GM18508 (cell line): ENCODE measurements around the gene SMIM1.

Source experiments
- ATAC-seq: cut with Tn5 transposase; IDR thresholded peaks from one replicate; pipeline ENCODE4 v1.9.1; 2021; ENCODE audit warnings: moderate number of reproducible peaks; ENCODE audit not compliant: insufficient read depth, unreplicated experiment

SMIM1 gene

DNA sequence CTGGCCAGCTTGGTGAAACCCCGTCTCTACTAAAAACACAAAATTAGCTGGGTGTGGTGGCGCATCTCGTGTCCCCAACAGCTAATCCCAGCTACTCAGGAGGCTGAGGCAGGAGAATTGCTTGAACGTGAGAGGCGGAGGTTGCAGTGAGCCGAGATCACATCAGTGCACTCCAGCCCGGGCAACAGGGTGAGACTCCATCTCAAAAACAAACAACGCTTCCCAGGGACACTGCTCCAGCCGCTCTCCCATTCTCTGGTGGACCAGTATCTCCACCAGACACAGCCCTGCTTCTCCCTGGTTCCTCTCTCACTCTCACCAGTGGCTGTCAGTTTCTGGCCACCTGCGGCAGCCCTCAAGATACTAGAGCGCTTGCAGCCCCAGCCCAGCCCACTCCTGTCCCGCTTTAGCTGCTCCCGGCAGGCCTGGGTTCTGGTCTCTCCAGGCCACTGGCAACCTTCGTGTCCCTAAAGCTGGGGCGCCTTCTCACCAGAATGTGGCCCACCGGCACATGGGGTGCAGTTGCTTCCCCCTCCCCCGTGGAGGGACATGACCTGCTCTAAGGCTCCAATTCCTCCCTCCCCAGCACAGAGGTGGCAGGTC lies 44.7 kb downstream of the SMIM1 start:
- ATAC-seq = no peak

DNA sequence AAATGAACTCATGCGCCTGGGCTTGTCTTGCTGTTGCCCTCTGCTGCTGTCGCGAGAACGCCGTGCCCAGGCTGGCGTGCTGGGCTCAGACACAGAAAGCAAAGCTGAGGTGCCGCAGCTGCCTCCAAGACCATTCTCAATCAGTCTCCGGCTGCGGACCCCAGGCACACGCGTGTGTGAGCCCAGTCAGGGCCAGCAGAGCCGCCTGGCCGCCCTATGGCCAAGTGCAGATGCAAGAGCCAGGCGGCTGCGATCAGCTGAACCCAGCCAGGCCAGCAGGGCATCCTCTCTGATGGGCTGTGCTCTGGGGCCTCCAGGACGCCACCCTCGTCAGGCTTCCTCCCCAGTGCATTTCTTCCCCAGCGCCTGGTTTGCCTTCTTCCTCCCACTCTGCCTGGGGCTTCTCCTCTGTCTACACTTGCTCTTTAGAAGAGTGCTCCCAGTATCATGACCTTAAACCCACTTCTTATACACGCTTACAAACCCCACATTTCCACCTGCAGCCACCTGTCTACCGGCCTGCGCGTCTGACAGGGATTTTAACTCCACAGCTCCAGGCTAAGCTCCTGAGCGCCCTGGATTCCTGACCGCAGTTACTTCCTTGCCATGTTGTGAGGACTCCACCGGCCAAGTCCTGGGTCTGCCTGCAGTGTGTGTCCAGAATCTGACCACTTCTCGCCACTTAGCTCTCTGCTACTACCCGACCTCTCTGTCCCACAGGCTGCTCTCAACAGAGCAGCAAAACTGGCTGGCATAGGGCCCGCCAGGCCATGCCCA lies 45.5 kb downstream of the SMIM1 start:
- no peak for ATAC-seq

DNA sequence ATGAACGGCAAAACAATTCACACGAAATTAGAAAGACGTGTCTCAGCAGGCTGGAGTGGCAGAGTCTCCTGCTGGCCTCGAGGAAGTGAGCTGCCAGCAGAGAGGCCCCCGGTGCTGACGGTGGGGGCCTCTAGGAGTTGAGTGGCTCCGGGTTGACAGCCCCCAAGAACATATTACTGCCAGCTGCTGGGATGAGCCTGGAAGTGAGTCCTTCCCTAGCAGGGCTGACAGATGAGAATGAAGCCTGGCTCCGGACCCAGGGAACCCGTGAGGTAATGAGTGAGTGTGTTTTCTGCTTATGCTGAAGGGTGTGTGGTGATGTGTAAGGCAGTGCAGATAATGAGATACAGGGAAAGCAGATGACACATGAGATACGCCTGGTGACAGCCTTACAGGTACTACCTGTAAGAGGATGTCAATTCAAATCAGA lies 47.2 kb downstream of the SMIM1 start:
- no peak for ATAC-seq

DNA sequence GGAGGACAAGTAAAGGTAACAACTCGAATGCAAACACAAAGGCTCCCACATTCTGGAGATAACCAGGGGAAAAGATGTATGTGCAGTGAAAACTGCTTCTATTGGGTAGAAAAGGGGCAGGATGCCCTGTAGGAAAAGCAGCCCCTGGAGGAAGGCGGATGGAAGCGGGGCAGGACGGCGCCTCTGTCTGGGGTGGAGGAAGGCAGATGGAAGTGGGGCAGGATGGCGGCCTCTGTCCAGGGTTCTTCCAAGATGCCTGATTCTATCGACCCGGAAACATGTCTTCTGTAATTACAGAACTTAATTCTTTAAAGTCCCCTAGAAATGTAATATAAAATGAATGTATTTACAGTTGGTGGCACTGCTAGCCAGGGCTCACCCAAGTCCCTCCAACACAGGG lies 47.8 kb downstream of the SMIM1 start:
- ATAC-seq = no peak

DNA sequence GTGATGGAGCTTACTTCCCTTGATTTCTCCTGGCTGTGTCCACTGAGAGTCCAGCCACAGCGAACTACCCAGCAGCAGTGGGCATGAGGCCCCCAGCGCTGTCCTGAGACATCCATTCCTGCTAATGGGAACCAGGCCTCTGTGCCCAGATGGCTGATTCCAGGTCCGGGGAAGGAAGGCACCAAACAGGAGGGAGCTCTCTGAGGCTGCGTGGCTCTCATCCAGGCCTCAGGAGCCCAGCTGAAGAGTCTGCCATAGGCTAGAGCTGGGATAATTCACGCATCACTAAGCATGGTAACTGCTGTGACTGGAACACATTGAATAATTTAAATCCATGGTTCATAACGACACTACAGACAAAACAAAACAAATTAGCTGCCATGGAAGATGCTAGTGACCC lies 48.5 kb downstream of the SMIM1 start:
- ATAC-seq = no peak

DNA sequence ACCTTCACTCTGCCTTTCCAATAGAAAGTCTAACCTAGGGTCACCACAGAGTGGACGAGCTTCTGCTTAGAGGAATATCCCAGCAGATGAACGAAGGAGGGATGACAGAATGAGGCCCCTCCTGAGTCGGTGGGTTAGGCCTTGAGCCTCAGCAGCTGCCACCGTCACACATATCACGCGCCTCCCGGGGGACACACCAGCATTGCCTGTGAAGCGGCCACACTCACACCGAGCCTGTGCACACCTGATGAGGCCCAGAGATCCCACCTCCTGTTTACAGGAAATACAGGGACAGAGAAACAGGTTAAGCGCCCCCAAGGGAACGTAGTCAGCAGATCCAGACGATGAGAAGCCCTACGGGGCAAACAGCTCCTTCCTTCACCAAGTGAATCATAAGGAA lies 48.9 kb downstream of the SMIM1 start:
- no peak for ATAC-seq

DNA sequence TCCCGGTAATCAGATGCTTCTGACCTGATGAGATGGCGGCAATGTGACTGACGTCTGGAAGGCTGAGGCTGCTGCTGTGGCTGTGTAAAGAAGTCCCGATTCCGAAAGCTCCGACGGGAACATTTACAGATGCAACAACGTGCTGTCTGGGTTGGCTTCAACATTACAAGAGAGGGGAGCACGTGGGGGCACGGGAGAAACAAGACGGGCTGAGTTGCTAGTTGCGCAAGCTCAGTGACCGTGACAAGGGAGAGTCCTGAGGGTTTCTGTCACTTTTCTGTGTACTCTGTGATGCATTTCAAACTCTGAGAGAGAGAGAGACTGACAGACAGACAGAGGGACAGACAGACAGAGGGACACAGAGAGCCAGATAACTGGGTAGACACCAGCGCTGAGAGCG lies 49.4 kb downstream of the SMIM1 start:
- ATAC-seq = no peak

DNA sequence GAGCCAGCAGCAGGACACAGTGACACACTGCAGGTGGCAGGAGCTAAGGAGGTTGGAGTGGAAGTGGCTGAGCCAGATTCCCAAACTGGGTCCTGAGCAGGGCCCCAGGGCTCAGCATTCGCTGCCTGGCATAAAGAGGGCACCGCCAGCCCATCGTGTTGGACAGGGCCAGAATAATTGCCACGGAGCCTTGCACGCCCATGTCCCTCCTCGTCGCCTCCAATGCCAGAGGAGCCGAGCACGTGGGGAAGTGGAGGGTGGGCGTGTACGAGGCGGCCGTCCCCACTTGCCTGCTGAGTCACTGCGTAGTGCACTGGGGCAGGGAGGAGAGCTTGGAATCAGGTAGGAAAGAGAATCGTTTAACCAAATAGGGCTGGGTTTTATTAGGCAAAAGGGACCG lies 49.9 kb downstream of the SMIM1 start:
- no peak for ATAC-seq

DNA sequence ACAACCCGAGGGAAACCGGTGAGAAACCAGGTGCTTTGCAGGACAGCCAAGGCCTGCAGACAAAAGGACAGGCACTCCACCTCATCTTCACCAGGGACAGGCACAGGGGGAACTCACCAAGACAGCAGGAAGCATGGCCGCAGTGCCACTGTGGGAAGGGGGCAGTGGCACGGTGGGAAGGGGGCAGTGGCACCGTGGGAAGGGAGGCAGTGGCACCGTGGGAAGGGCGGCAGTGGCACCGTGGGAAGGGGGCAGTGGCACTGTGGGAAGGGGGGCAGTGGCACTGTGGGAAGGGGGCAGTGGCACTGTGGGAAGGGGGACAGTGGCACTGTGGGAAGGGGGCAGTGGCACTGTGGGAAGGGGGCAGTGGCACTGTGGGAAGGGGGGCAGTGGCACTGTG lies 52.1 kb downstream of the SMIM1 start:
- no peak for ATAC-seq

DNA sequence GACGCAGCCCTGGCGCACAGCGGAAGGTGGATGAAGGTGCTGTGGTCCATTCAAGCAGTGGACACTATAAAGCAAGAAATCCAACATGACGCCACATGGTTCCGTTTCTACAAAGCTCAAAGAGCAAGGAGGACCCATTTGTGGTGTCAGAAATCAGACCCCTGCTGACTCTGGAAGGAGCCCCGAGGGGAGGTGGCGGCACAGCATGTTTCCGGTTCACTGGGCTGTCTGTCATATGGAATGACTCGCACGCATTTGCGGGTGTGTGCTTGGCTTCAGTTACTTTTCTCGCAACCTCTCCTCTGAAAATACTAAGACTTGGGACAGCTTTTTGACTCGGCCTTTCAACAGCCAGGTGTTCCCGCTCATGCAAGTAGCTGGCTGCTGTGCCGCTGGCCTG lies 52.8 kb downstream of the SMIM1 start:
- no peak for ATAC-seq
